HG02870 (cell line): ENCODE measurements around the gene ADAT1.
"Not testable (repeated sequence)": the region's sequence is repeated elsewhere in the genome, so short reads cannot be mapped to it uniquely, and the experiment has no call there.

ENCODE experiments used
- ATAC-seq: cut with Tn5 transposase; IDR thresholded peaks from one replicate; pipeline ENCODE4 v1.9.1; 2021; ENCODE audit warnings: mild to moderate bottlenecking, moderate library complexity; ENCODE audit not compliant: unreplicated experiment

Gene ADAT1

GRCh38 chr16:75621170-75621477 lies 2.0 kb downstream of the ADAT1 start:
- no peak for ATAC-seq

- ATAC-seq: no peak
Measured at GRCh38 chr16:75620326-75621169, 2.5 kb downstream of the ADAT1 start.

GRCh38 chr16:75618780-75619179 lies 4.3 kb downstream of the ADAT1 start:
- ATAC-seq: no peak

DNA sequence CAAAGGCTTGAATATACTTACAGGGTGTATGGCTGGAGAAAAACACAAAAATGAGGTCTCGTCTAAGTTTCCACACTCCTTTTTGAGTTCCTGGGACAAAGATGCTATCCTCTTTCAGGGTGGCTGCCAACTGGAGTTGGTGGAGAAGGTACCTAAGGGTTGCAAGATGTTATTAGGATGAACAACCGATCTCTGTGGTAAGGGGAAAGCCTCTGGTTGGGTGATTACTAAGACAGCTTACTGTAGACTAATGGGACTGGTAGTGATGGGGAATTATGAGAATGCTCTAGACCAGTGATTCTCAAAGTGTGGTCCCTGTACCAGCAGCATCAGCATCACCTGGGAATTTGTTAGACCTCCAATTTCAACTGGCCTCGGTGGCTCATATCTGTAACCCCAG lies 6.0 kb downstream of the ADAT1 start:
- ATAC-seq: no peak

GRCh38 chr16:75616521-75617010 lies 6.5 kb downstream of the ADAT1 start:
- peak; percentile 78 for ATAC-seq

- no peak for ATAC-seq
Measured at GRCh38 chr16:75615619-75616018, 7.5 kb downstream of the ADAT1 start.

GRCh38 chr16:75614066-75614897 lies 8.8 kb downstream of the ADAT1 start:
- ATAC-seq: no peak

DNA sequence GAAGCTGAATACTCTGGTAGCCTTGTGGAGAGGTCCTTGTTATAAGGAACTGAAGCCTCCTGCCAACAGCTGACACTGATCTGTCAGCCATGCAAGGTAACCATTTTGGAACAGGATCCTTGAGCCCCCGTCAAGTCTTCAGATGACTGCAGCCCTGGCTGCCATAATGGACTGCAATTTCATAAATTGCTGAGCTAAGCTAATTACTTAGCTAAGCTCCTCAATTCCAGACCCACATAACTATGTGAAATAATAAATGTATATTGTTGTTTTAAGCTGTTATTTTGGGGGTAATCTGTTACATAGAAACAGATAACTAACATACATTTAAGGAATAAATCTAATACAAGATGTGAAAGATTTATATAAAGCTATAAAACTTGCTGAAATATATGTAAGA lies 16.6 kb downstream of the ADAT1 start:
- ATAC-seq: no peak

- no peak for ATAC-seq
Measured at GRCh38 chr16:75603241-75603640, 19.8 kb downstream of the ADAT1 start.

DNA sequence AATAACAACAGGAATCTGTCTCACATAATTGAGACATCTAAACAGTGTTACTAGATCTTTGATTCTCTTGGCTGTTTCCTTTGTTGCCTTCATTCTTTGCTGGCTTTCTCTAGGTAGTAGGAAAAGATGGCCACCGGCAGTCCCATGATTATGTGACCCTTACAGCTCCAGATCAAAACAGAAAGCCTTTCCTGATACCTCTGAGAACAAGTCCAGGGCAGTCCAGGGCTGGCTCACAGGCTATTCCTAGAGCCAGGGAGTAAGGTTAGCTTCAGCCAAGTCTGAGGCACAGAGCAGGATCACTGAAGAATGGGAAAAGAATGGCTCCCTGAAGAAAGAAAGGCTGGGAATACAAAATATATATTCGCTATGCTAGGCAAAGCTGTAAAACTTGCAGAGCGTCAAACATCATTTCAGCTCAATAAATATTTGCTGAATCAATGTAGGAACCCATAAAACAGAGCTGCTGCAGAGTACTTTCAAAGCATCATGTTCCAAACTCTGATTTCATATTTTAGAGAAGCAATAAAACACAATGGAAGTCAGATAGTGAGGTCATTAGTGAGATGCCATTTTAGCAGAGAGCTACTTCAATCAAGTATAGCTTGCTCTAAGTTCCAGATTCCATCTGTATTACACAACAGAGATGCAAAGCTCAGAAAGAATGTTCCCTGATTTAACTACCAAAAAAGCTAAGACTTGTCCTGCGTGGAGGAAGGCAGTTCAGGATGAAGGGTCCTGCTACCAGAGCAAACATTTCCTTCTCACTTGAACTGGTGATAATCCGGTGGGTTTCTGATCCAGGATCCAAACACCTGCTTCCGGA lies 23.4 kb downstream of the ADAT1 start:
- no peak for ATAC-seq

DNA sequence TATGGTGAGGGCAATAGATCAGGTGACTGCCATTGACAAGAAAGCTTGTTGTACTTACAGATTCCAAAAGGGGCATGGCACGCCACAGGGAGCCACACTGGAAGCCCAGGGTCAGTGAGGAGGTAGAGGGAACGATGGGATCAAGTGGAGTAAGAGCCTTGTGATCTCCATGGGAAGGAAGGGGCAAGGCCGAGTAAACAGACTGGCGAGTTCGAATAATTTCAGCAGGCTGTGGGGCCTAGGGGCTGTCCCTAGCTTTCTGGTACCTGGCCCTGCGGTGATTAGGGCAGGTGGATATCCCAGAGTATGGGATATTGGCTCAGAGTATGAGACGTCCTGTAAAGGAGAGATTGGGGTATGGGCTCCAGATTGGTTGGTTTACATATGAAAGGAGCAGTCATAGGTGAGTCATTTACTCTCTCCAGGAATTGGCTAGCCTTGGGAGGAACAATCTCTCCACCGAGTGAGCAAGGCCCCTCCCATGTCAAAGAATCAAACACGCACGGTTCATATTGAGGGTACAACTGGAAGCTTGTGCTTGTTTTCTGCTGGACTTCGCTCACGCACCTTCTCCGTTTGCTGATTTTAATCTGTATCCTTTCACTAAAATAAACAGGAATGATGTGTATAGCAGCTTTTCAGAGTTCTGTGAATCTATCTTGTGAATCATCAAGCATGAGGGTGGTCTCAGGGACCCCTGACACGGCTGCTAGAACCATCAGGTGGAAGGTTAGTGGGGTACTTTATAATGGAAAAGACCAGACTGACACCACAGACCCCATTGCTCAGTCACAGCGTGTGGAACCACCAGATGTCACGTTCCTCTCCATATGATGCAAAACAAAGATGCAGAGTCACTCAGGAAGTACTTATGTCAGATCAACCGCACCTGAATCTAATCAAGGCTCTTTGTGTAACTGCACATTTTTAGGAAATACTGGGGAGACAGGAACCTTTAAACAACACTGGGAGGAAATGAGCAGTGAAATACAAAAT lies 29.0 kb downstream of the ADAT1 start:
- no peak for ATAC-seq

GRCh38 chr16:75593308-75593707 lies 29.8 kb downstream of the ADAT1 start:
- no peak for ATAC-seq

DNA sequence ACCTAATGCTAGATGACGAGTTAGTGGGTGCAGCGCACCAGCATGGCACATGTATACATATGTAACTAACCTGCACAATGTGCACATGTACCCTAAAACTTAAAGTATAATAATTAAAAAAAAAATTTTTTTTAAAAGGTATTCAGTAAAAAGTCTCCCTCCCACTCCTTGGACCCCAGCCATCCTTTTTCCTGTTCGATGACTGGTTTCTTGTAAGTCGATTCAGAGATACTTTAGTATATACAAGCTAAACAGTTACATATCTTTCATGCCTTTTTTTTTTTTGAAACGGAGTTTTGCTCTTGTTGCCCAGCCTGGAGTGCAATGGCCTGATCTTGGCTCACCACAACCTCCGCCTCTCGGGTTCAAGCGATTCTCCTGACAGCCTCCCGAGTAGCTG lies 31.2 kb downstream of the ADAT1 start:
- not testable (repeated sequence) for ATAC-seq

GRCh38 chr16:75590920-75591843 lies 31.9 kb downstream of the ADAT1 start:
- ATAC-seq: no peak

DNA sequence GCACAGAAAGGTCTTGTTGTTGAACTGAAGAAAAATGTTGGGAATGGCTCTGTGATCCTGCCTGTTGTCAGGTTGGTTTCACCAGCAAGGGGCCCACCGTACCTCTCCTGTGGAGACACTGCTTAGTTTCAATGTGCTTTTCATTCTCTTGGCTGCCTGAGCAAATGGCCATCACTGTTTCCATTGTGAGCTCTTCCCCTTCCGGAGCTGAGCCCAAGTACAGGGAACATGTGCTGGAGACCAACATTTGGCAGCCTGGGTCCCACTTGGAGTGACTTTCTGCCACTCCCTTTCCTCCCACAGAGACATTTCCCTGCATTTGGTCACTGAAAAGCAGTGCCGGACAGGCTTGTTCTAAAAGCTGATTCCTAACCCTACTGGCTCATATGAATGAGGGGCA lies 33.8 kb downstream of the ADAT1 start:
- ATAC-seq: no peak

DNA sequence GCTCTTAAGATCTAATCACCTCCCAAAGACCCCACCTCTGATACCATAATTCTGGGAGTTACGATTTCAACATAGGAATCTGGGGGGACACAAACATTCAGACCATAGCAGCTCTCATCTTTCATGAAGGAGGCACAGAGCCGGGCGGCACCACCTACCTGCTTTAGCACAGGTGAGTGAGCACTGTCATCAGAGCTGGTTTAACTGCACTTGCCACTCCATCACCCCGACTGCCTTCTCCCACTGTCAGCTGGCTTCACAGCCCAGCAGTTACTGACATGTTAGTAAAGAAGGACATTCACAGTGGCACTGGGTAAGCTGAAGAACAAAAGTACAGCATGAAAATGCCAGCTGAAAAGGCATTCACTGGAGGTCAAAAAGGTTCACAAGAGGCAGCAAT lies 34.4 kb downstream of the ADAT1 start:
- no peak for ATAC-seq

GRCh38 chr16:75584108-75584507 lies 39.0 kb downstream of the ADAT1 start:
- no peak for ATAC-seq

DNA sequence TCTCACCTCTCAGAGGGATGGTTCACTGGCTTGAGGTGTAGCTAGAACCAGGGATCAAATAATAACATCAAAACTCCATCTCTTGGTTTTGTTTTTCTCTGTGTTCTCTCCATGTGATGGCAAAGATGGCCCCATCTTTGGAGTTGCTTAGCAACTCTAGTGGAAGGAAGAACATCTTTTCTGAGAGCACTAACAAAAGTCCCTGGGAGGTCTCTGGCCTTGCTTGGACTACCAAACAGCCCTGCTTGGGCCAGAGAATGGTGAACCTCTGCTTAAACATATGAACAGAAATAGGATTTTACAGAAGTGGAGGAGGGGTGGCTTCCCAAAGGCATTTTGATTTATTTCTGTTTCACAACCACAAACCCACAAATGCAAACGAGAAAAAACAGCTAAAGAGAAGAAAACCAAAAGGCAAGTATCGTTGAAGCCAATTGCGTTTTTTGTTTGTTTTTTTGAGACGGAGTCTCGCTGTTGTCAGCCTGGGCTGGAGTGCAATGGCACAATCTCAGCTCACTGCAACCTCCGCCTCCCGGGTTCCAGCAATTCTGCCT lies 43.7 kb downstream of the ADAT1 start:
- no peak for ATAC-seq

DNA sequence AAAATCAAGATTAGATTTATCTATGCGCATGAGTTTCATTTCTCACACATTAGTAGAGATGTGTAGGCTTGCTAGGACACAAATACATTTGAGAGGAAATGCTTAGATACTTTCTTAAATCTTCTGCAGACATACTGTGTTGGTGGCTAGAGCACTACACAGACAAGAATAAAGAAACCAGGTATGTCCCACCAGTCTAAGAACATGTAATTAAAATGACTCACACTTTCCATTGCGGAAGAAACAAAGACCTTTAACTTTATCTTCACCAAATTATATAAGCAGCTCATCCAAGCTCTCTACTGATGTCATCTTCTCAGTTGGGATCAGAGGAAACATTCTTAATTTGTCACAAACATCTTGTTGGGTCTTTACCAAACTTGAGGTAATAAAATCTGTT lies 44.4 kb downstream of the ADAT1 start:
- ATAC-seq: no peak
